ENCODE data around the gene PDE5A. TPM values are rescaled to one million over a fixed set of nuclear protein-coding genes. Genes with fewer than 3 reads are reported as not detected.

Gene PDE5A
- total and polyA plus RNA-seq, 2 experiments from 2014 or later, result 9.7 to 35.8 TPM

DNA sequence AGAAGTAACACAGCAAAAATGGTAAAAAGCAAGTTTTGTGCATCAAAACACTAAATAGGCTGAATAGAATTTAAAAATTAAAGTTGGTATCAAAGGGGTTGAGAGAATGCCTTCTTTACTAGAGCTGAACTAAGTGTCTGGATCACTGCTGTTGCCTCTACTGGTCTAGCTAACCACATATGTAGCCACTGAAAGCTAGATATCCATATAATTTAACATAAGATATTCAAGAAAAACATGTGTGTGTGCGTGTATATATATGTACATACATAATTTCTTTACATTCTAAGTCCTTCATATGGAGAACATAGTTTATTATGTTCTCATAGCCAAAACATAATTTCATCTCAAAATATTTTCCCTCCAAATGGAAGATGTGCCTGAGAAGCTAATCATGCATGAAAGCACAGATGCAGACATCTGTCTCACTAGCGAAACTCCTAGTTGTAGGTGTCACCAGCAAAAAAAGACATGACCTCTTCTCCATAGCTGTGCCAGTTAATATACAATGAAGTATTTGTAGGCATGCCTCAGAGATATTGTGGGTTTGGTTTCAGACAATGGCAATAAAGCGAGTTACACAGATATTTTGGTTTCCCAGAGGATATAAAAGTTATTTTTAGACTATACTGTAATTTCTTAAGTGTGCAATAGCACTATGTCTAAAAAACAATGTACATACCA, 47.3 kb downstream of the PDE5A start:
- TF ChIP-seq EZH2 (IDR thresholded peaks at IDR 0.05; ENCODE audit: borderline replicate concordance), result no peak
- no peak for TF ChIP-seq CTCF (IDR thresholded peaks at IDR 0.05; ENCODE audit: poor library complexity)
- TF ChIP-seq EZH2phosphoT487 (IDR thresholded peaks at IDR 0.05; ENCODE audit: low read depth, severe bottlenecking, unreplicated experiment), result no peak
- Histone ChIP-seq H3K36me3 (replicated peaks; ENCODE audit: insufficient read depth, low read depth) (no peaks in the 10 kb centered on the region), H3K4me1 (ENCODE audit: insufficient read depth) (no peaks in the 10 kb centered on the region), H2AFZ (no peak overlapping the region), H3K4me2 (no peak overlapping the region), H3K79me2 (no peaks in the 10 kb centered on the region), H3K9me3 (ENCODE audit: low read depth) (no peaks in the 10 kb centered on the region), H3K9me2 (replicated peaks; ENCODE audit: insufficient read depth) (no peaks in the 10 kb centered on the region), H3K27me3 (no peaks in the 10 kb centered on the region), H3K27ac (no peak overlapping the region), H4K20me1 (ENCODE audit: insufficient read depth, poor library complexity, severe bottlenecking) (peaks cover 5% of the 10 kb centered on the region), H3K4me3 (no peak overlapping the region)
- DNase-seq (ENCODE audit: low spot score), result no peak
- 91% methylated on average over 3 of the region's 3 CpGs for WGBS (ENCODE audit: low lambda C conversion rate, missing lambda C conversion rate)

- Histone ChIP-seq H3K27me3 (no peaks in the 10 kb centered on the region), H3K36me3 (replicated peaks; ENCODE audit: insufficient read depth, low read depth) (no peaks in the 10 kb centered on the region), H4K20me1 (ENCODE audit: insufficient read depth, poor library complexity, severe bottlenecking) (peaks cover 5% of the 10 kb centered on the region), H3K9me2 (replicated peaks; ENCODE audit: insufficient read depth) (no peaks in the 10 kb centered on the region), H3K4me2 (no peak overlapping the region), H3K79me2 (no peaks in the 10 kb centered on the region), H2AFZ (no peak overlapping the region), H3K27ac (no peak overlapping the region), H3K4me3 (no peak overlapping the region), H3K4me1 (ENCODE audit: insufficient read depth) (no peaks in the 10 kb centered on the region), H3K9me3 (ENCODE audit: low read depth) (no peaks in the 10 kb centered on the region)
- TF ChIP-seq CTCF (IDR thresholded peaks at IDR 0.05; ENCODE audit: poor library complexity) (no peak), EZH2phosphoT487 (IDR thresholded peaks at IDR 0.05; ENCODE audit: low read depth, severe bottlenecking, unreplicated experiment) (no peak), EZH2 (IDR thresholded peaks at IDR 0.05; ENCODE audit: borderline replicate concordance) (no peak)
- WGBS (ENCODE audit: low lambda C conversion rate, missing lambda C conversion rate), result 79% methylated on average over 3 of the region's 3 CpGs
- no peak for DNase-seq (ENCODE audit: low spot score)
These were observed 48.3 kb downstream of the PDE5A start for GRCh38 chr4:119580293-119580692.

DNA sequence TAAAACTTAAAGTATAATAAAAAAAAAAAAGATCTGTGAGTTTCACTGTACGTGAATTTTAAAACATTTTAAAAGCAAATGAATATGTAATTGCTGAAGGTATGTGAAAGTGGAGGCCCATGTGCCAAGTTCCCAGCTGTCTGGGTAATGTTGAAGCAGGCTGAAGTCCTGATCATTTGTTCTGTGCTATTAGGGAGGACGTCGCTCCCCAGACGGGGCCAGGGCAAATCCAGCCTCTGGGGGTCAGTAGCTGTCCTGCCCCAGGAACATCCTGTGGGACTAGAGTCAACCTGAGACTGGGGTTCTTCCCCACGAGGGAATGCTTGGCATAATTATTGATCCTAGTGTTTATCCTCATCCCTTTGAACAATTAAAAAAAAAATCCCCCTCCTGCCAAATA, 48.8 kb downstream of the PDE5A start:
- H3K27ac ChIP-seq, result no peak overlapping the region
- H3K9me3 ChIP-seq (ENCODE audit: low read depth), result no peaks in the 10 kb centered on the region

More for the DNA sequence above, 48.8 kb downstream of the PDE5A start:
- Histone ChIP-seq H3K4me3 (no peak overlapping the region), H3K36me3 (replicated peaks; ENCODE audit: insufficient read depth, low read depth) (no peaks in the 10 kb centered on the region), H3K9me2 (replicated peaks; ENCODE audit: insufficient read depth) (no peaks in the 10 kb centered on the region), H3K79me2 (no peaks in the 10 kb centered on the region), H3K4me2 (no peak overlapping the region), H4K20me1 (ENCODE audit: insufficient read depth, poor library complexity, severe bottlenecking) (peaks cover 5% of the 10 kb centered on the region), H2AFZ (no peak overlapping the region), H3K27me3 (no peaks in the 10 kb centered on the region), H3K4me1 (ENCODE audit: insufficient read depth) (no peaks in the 10 kb centered on the region)
- DNase-seq (ENCODE audit: low spot score), result no peak
- WGBS (ENCODE audit: low lambda C conversion rate, missing lambda C conversion rate), result 85% methylated on average over 5 of the region's 5 CpGs
- TF ChIP-seq EZH2 (IDR thresholded peaks at IDR 0.05; ENCODE audit: borderline replicate concordance), result no peak
- TF ChIP-seq EZH2phosphoT487 (IDR thresholded peaks at IDR 0.05; ENCODE audit: low read depth, severe bottlenecking, unreplicated experiment), result no peak
- TF ChIP-seq CTCF (IDR thresholded peaks at IDR 0.05; ENCODE audit: poor library complexity), result no peak
